B cell (primary cell): ENCODE measurements around the gene DPP9. TPM values are rescaled to one million over a fixed set of nuclear protein-coding genes. Genes with fewer than 3 reads are reported as not detected.

Source experiments
- ATAC-seq: fragments of 200-7000 bp; cut with Tn5 transposase; one replicate; pipeline ENCODE4 v1.10.0; 2021; ENCODE audit warnings: low read depth, mild to moderate bottlenecking, moderate number of reproducible peaks, moderate library complexity
- CTCF ChIA-PET: fragments of 350-600 bp; sonication (Branson Sonifier 250); formaldehyde crosslinking; loops from one replicate; lab custom pipeline; 2021; ENCODE audit warnings: antibody characterized with exemption, inconsistent platforms; lab: Charles Lee
- POLR2A ChIA-PET: fragments of 350-600 bp; sonication (Branson Sonifier 250); formaldehyde crosslinking; loops from one replicate; lab custom pipeline; 2021; ENCODE audit warnings: antibody characterized with exemption; lab: Charles Lee
- DNase-seq: peaks from one replicate; pipeline ENCODE4 v3.0.0; 2013
- H2AFZ ChIP-seq: 2 replicates; pipeline ENCODE4 v1.6.1; 2012; ENCODE audit warnings: mild to moderate bottlenecking, low read depth, low read length; ENCODE audit not compliant: insufficient read depth, poor library complexity, severe bottlenecking
- H3K27ac ChIP-seq, 2 donors: 1 replicate in 1 of 2; 2 replicates in 1 of 2; pipeline ENCODE4 v1.5.1; 2012 to 2013; ENCODE audit warnings: low read length in 2 of 2, mild to moderate bottlenecking in 2 of 2, moderate library complexity in 1 of 2
- H3K27me3 ChIP-seq, 4 experiments: fragments of 200-600 bp in 1 of 4; sonication (generic) in 1 of 4; replicated peaks in 1 of 4; 1 replicate in 2 of 4; 2 replicates in 2 of 4; pipeline versions ENCODE4 v1.6.1 to v1.7.0; 2013 to 2016; ENCODE audit warnings: low read length in 3 of 4, mild to moderate bottlenecking in 2 of 4, mixed read lengths in 1 of 4, moderate library complexity in 1 of 4; ENCODE audit not compliant: insufficient read depth in 4 of 4, control insufficient read depth in 3 of 4; ENCODE audit errors: control extremely low read depth in 1 of 4
- H3K36me3 ChIP-seq, 2 experiments: replicated peaks in 1 of 2; 1 replicate in 1 of 2; 2 replicates in 1 of 2; pipeline versions ENCODE4 v1.6.1 to v1.7.1; 2013; ENCODE audit warnings: low read length in 1 of 2; ENCODE audit not compliant: insufficient read depth in 2 of 2, control insufficient read depth in 1 of 2; ENCODE audit errors: control extremely low read depth in 1 of 2, extremely low read depth in 1 of 2
- H3K4me1 ChIP-seq, 2 donors: fragments of 200-600 bp in 1 of 2; sonication (generic) in 1 of 2; 1 replicate in 1 of 2; 2 replicates in 1 of 2; pipeline versions ENCODE4 v1.5.1 to v1.6.1; 2013 to 2017; ENCODE audit warnings: low read length in 2 of 2; ENCODE audit not compliant: control insufficient read depth in 2 of 2, insufficient read depth in 2 of 2
- H3K4me2 ChIP-seq: replicated peaks from 2 replicates; pipeline ENCODE3; 2012; ENCODE audit warnings: mild to moderate bottlenecking, low read depth, low read length; ENCODE audit not compliant: poor library complexity, severe bottlenecking
- H3K4me3 ChIP-seq, 5 experiments: fragments of 200-600 bp in 1 of 5; sonication (generic) in 1 of 5; 1 replicate in 3 of 5; 2 replicates in 2 of 5; pipeline versions ENCODE4 v1.5.1 to v1.7.0; 2011 to 2016; ENCODE audit warnings: low read length in 4 of 5, mild to moderate bottlenecking in 4 of 5, low read depth in 2 of 5, control low read depth in 1 of 5, moderate library complexity in 1 of 5; ENCODE audit not compliant: insufficient read depth in 1 of 5; ENCODE audit errors: control extremely low read depth in 1 of 5, extremely low read depth in 1 of 5
- H3K79me2 ChIP-seq: fragments of 200-600 bp; sonication (generic); one replicate; pipeline ENCODE4 v1.6.0; 2016; ENCODE audit warnings: low read length; ENCODE audit not compliant: control insufficient read depth, insufficient read depth
- H3K9ac ChIP-seq: fragments of 200-600 bp; sonication (generic); 2 replicates; pipeline ENCODE4 v1.6.1; 2017; ENCODE audit warnings: mild to moderate bottlenecking, low read length, moderate library complexity
- H3K9me3 ChIP-seq, 3 donors: one replicate each; pipeline versions ENCODE4 v1.6.1 to v1.7.1; 2013; ENCODE audit warnings: low read length in 2 of 3; ENCODE audit not compliant: control insufficient read depth in 2 of 3, insufficient read depth in 1 of 3; ENCODE audit errors: control extremely low read depth in 1 of 3
- H4K20me1 ChIP-seq: 2 replicates; pipeline ENCODE4 v1.6.0; 2012; ENCODE audit warnings: mild to moderate bottlenecking, low read length; ENCODE audit not compliant: insufficient read depth, control insufficient read depth, poor library complexity, severe bottlenecking
- H3K27ac Mint-ChIP-seq: one replicate; pipeline ENCODE4 v1.8.0; 2021; ENCODE audit warnings: mixed read lengths
- H3K27me3 Mint-ChIP-seq: one replicate; pipeline ENCODE4 v1.8.0; 2021; ENCODE audit warnings: mixed read lengths
- H3K4me1 Mint-ChIP-seq: one replicate; pipeline ENCODE4 v1.8.0; 2021; ENCODE audit warnings: mixed read lengths
- H3K4me3 Mint-ChIP-seq: one replicate; pipeline ENCODE4 v1.8.0; 2021; ENCODE audit warnings: mixed read lengths
- H3K9me3 Mint-ChIP-seq: one replicate; pipeline ENCODE4 v1.8.0; 2022; ENCODE audit warnings: mixed read lengths; ENCODE audit not compliant: insufficient read depth
- CTCF ChIP-seq: fragments of 200-600 bp; IDR thresholded peaks from one replicate; pipeline ENCODE4 v1.8.0; 2022; ENCODE audit warnings: antibody characterized with exemption, mild to moderate bottlenecking
- EZH2 ChIP-seq: IDR thresholded peaks from 2 replicates; pipeline ENCODE4 v1.6.1; 2012; ENCODE audit warnings: borderline replicate concordance, low read depth, mild to moderate bottlenecking, moderate library complexity, low read length; ENCODE audit not compliant: insufficient read depth, poor library complexity, severe bottlenecking
- WGBS: methylation state at CpG from one replicate; pipeline ENCODE4 v1.1.5; 2013; ENCODE audit warnings: missing lambda C conversion rate; ENCODE audit not compliant: insufficient coverage; 5-methylcytosine and 5-hydroxymethylcytosine counted together
- intact Hi-C: fragments of 100-400 bp; cut with micrococcal nuclease; formaldehyde crosslinking; loops from one replicate; pipeline ENCODE4 v1.10.0; 2022
- polyA plus RNA-seq: library from polyadenylated mRNA; depleted of rRNA; stranded (reverse); fragments of >200 nt; gene quantifications from 2 replicates; pipeline ENCODE4 v1.2.3, GENCODE V29; 2012
- total RNA-seq, 2 donors: library from RNA; stranded (reverse); fragments of 120-200 nt in 1 of 2; gene quantifications; 1 replicate in 1 of 2; 2 replicates in 1 of 2; pipeline versions ENCODE4 v1.2.3 to v1.2.4, GENCODE V29; 2013 to 2022

The DPP9 gene
- total and polyA plus RNA-seq, 2 donors (not counting 1 experiment from before 2014, with no cell fraction given) = 47.3 to 109 TPM

- Mint-ChIP-seq H3K9me3 (no peaks in the 10 kb centered on the region), H3K4me3 (no peak overlapping the region), H3K27ac (no peak overlapping the region), H3K27me3 (no peaks in the 10 kb centered on the region), H3K4me1 (no peaks in the 10 kb centered on the region)
- H3K9me3 ChIP-seq = peaks cover 0 to 4% (median 0%) of the 10 kb centered on the region in 3 donors
- DNase-seq = no peak
- intact Hi-C loops = no loop called here
- POLR2A ChIA-PET = interaction anchor here (0.7 kb wide), 1 partner anchor 453 kb away, joined by 5 read pairs; no protein-coding TSS in a partner anchor
- H3K79me2 ChIP-seq = peaks cover 22% of the 10 kb centered on the region
- H2AFZ ChIP-seq = no peak overlapping the region
- no peak overlapping the region for H3K27ac ChIP-seq
- no peak overlapping the region for H3K4me2 ChIP-seq
- CTCF ChIA-PET = no interaction called here
- H3K9ac ChIP-seq = no peak overlapping the region
- H3K27me3 ChIP-seq = no peaks in the 10 kb centered on the region
- H3K4me1 ChIP-seq = no peaks in the 10 kb centered on the region
- ATAC-seq = no peak
- 98% methylated on average over 27 of the region's 27 CpGs for WGBS
- peaks cover 0 to 61% of the 10 kb centered on the region in 2 experiments for H3K36me3 ChIP-seq
- peaks cover 16% of the 10 kb centered on the region for H4K20me1 ChIP-seq
- no peak overlapping the region for H3K4me3 ChIP-seq
- no peak for TF ChIP-seq EZH2
- TF ChIP-seq CTCF = no peak
Observed at GRCh38 chr19:4714016-4714415, 9.6 kb downstream of the DPP9 start.

DNA sequence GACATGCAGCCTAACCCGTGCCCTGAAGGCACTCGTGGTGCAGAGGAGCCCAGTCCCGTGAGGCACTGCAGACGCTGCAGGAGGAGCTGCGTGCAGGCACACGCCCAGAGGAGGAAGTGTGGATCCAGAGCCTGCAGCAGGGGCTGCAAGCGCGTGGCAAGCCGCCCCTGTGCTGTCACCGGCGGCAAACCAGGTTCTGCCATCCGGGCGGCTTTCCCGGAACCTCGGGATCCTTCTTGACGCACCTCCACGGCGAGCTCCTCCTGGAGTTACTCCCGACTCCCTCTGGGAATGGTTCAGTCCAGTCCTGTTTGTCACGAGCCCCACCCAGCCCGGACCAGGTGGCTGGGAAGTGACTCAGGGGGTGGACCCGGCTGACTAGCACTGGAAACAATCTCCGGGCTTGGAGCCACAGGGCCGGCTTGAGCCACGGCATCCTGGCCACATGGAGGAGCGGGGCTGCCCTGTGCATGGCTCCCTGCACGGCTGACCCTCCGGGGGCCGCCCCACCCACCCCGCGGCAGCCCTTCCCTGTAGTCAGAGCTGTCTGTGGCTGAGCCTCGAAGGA, 10.2 kb downstream of the DPP9 start:
- ATAC-seq = no peak
- no peak overlapping the region for H2AFZ ChIP-seq
- Mint-ChIP-seq H3K27me3 (no peaks in the 10 kb centered on the region), H3K4me3 (no peak overlapping the region), H3K27ac (no peak overlapping the region), H3K4me1 (no peaks in the 10 kb centered on the region), H3K9me3 (no peaks in the 10 kb centered on the region)
- ChIA-PET CTCF (no interaction called here), POLR2A (no interaction called here)
- H3K9me3 ChIP-seq = peaks cover 0 to 4% (median 0%) of the 10 kb centered on the region in 3 donors
- peaks cover 22% of the 10 kb centered on the region for H3K79me2 ChIP-seq
- intact Hi-C loops = no loop called here
- WGBS = 96% methylated on average over 32 of the region's 32 CpGs
- H3K36me3 ChIP-seq = peaks cover 0 to 57% of the 10 kb centered on the region in 2 experiments
- H3K27ac ChIP-seq = no peak overlapping the region
- H3K4me3 ChIP-seq = no peak overlapping the region
- TF ChIP-seq EZH2 (no peak), CTCF (no peak)
- H3K9ac ChIP-seq = no peak overlapping the region
- no peaks in the 10 kb centered on the region for H3K27me3 ChIP-seq
- H3K4me2 ChIP-seq = no peak overlapping the region
- no peaks in the 10 kb centered on the region for H3K4me1 ChIP-seq
- peaks cover 19% of the 10 kb centered on the region for H4K20me1 ChIP-seq
- DNase-seq = no peak
